IMR-90 (cell line): ENCODE measurements around the gene RPGRIP1L.

Source experiments
- CEBPB ChIP-seq: IDR thresholded peaks from 2 replicates; pipeline ENCODE4 v1.6.1; 2012; ENCODE audit warnings: low read depth, low read length, improper control_type of control experiment
- CHD1 ChIP-seq: IDR thresholded peaks from 2 replicates; pipeline ENCODE4 v1.6.1; 2012; ENCODE audit warnings: low read depth, low read length, improper control_type of control experiment
- CTCF ChIP-seq: conservative IDR thresholded peaks from 2 replicates; pipeline ENCODE4 v1.5.1; 2012; ENCODE audit warnings: mild to moderate bottlenecking, low read depth, low read length, improper control_type of control experiment
- ELK1 ChIP-seq: fragments of 150-350 bp; IDR thresholded peaks from 2 replicates; pipeline ENCODE4 v1.6.1; 2016; ENCODE audit warnings: low read depth, mild to moderate bottlenecking, low read length, moderate library complexity, borderline replicate concordance
- FOS ChIP-seq: fragments of 150-350 bp; IDR thresholded peaks from 2 replicates; pipeline ENCODE4 v1.6.1; 2016; ENCODE audit warnings: low read depth, low read length
- MAFK ChIP-seq: IDR thresholded peaks from 2 replicates; pipeline ENCODE4 v1.6.1; 2012; ENCODE audit warnings: low read depth, low read length, improper control_type of control experiment
- MAZ ChIP-seq: IDR thresholded peaks from 2 replicates; pipeline ENCODE4 v1.6.1; 2012; ENCODE audit warnings: low read depth, mild to moderate bottlenecking, low read length, improper control_type of control experiment, moderate library complexity, borderline replicate concordance
- MXI1 ChIP-seq: IDR thresholded peaks from 2 replicates; pipeline ENCODE4 v1.6.1; 2012; ENCODE audit warnings: low read depth, mild to moderate bottlenecking, low read length, moderate library complexity, borderline replicate concordance
- NFE2L2 ChIP-seq: fragments of 150-350 bp; IDR thresholded peaks from 2 replicates; pipeline ENCODE4 v1.6.1; 2016; ENCODE audit warnings: low read depth, mild to moderate bottlenecking, low read length
- POLR2A ChIP-seq: IDR thresholded peaks from 2 replicates; pipeline ENCODE4 v1.6.1; 2012; ENCODE audit warnings: mild to moderate bottlenecking, low read depth, low read length
- RAD21 ChIP-seq: IDR thresholded peaks from 2 replicates; pipeline ENCODE4 v1.6.1; 2012; ENCODE audit warnings: low read length, improper control_type of control experiment
- RCOR1 ChIP-seq: IDR thresholded peaks from 2 replicates; pipeline ENCODE4 v1.6.1; 2012; ENCODE audit warnings: mild to moderate bottlenecking, low read length, improper control_type of control experiment; ENCODE audit not compliant: insufficient replicate concordance
- RFX5 ChIP-seq: IDR thresholded peaks from 2 replicates; pipeline ENCODE4 v1.8.0; 2012; ENCODE audit warnings: low read depth, mild to moderate bottlenecking, low read length, moderate library complexity
- TF ChIP-seq, protein P1 (sequence below): fragments of 150-350 bp; IDR thresholded peaks from 2 replicates; pipeline ENCODE4 v1.6.1; 2017; ENCODE audit warnings: mild to moderate bottlenecking, antibody characterized with exemption, low read length, low read depth

GRCh38 chr16:53576904-53577303 is 126.8 kb downstream of the RPGRIP1L start:
- TF ChIP-seq POLR2A (no peak), CTCF (no peak), RCOR1 (no peak), FOS (no peak), MAZ (no peak), RAD21 (no peak), CEBPB (no peak), RFX5 (no peak), MAFK (no peak), ELK1 (no peak), NFE2L2 (no peak), MXI1 (no peak), CHD1 (no peak)
- TF ChIP-seq, protein P1, sequence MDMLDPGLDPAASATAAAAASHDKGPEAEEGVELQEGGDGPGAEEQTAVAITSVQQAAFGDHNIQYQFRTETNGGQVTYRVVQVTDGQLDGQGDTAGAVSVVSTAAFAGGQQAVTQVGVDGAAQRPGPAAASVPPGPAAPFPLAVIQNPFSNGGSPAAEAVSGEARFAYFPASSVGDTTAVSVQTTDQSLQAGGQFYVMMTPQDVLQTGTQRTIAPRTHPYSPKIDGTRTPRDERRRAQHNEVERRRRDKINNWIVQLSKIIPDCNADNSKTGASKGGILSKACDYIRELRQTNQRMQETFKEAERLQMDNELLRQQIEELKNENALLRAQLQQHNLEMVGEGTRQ: no peak
